MM.1S (cell line): ENCODE data around the gene KRT17.

ENCODE experiments used
- DNase-seq: peaks from one replicate; pipeline ENCODE4 v3.0.0-alpha.2; 2015
- H2AFZ ChIP-seq: fragments of 300-600 bp; sonication (generic); 2 replicates; pipeline ENCODE4 v1.6.0; 2016; ENCODE audit warnings: antibody characterized with exemption, low read length
- H3F3A ChIP-seq: fragments of 300-600 bp; sonication (generic); 2 replicates; pipeline ENCODE4 v1.6.1; 2016; ENCODE audit warnings: mild to moderate bottlenecking, antibody characterized with exemption, low read length, moderate library complexity, mixed read lengths; ENCODE audit not compliant: insufficient read depth
- H3K27ac ChIP-seq: fragments of 300-600 bp; sonication (generic); 2 replicates; pipeline ENCODE4 v1.5.1; 2016; ENCODE audit warnings: mild to moderate bottlenecking, low read length
- H3K27me3 ChIP-seq: fragments of 300-600 bp; sonication (generic); replicated peaks from 2 replicates; pipeline ENCODE4 v1.6.0; 2016; ENCODE audit warnings: low read length; ENCODE audit not compliant: insufficient read depth
- H3K36me3 ChIP-seq: fragments of 300-600 bp; sonication (generic); replicated peaks from 2 replicates; pipeline ENCODE4 v1.6.1; 2016; ENCODE audit warnings: mild to moderate bottlenecking, low read length, mixed read lengths; ENCODE audit not compliant: insufficient read depth
- H3K4me1 ChIP-seq: fragments of 300-600 bp; sonication (generic); 2 replicates; pipeline ENCODE4 v1.6.1; 2016; ENCODE audit warnings: low read length, mixed read lengths
- H3K4me2 ChIP-seq: fragments of 300-600 bp; sonication (generic); 2 replicates; pipeline ENCODE4 v1.6.0; 2016; ENCODE audit warnings: low read depth, low read length
- H3K4me3 ChIP-seq: fragments of 300-600 bp; sonication (generic); 2 replicates; pipeline ENCODE4 v1.5.1; 2016; ENCODE audit warnings: low read length, mixed read lengths
- H3K79me2 ChIP-seq: fragments of 300-600 bp; sonication (generic); 2 replicates; pipeline ENCODE4 v1.6.1; 2016; ENCODE audit warnings: mixed run types, low read length, mixed read lengths
- H3K9ac ChIP-seq: fragments of 300-600 bp; sonication (generic); 2 replicates; pipeline ENCODE4 v1.6.1; 2016; ENCODE audit warnings: low read length, mixed read lengths
- H3K9me2 ChIP-seq: fragments of 300-600 bp; sonication (generic); replicated peaks from 2 replicates; pipeline ENCODE4 v1.6.1; 2016; ENCODE audit warnings: mild to moderate bottlenecking, low read length, mixed read lengths; ENCODE audit not compliant: insufficient read depth
- H3K9me3 ChIP-seq: fragments of 300-600 bp; sonication (generic); replicated peaks from 2 replicates; pipeline ENCODE4 v1.6.1; 2016; ENCODE audit warnings: mild to moderate bottlenecking, low read length, mixed read lengths; ENCODE audit not compliant: insufficient read depth
- H4K20me1 ChIP-seq: fragments of 300-600 bp; sonication (generic); 2 replicates; pipeline ENCODE4 v1.6.1; 2016; ENCODE audit warnings: mild to moderate bottlenecking, low read length, moderate library complexity, mixed read lengths; ENCODE audit not compliant: insufficient read depth
- EZH2 ChIP-seq: fragments of 300-600 bp; sonication (generic); optimal IDR thresholded peaks from 2 replicates; pipeline ENCODE3; 2017; ENCODE audit warnings: low read depth, mild to moderate bottlenecking, antibody characterized with exemption, low read length, mixed read lengths
- EZH2phosphoT487 ChIP-seq: fragments of 300-600 bp; sonication (generic); IDR thresholded peaks from 2 replicates; pipeline ENCODE4 v1.6.1; 2018; ENCODE audit warnings: antibody characterized with exemption, low read length
- TF ChIP-seq, protein P1 (sequence below): fragments of 300-600 bp; sonication (generic); IDR thresholded peaks from 2 replicates; pipeline ENCODE4 v1.5.1; 2016; ENCODE audit warnings: antibody characterized with exemption, low read length, mixed read lengths

Gene KRT17

DNA sequence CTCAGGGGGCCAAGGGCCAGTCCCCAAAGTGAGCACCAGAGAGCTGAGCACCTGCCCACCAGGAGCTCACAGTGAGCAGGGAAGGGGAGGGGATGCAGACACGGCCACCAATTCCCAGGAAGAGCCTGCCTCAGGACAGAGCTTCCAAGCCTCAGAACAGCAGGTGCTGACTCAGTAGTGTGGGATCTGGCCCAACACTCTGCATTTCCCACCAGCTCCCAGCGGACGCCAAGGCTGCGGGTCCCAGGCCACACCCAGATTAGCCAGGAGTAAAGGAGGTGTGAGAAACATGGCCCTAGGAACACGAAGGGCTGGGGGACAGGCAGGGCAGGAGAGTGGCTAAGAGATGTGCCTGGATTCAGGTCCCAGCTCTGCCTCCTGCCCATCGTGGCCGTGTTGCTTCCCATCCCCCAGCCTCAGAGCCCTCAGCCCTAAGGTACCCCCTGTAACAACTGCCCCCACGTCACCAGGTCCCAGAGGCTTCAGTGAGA, 35.9 kb upstream of the KRT17 start:
- no peaks in the 10 kb centered on the region for H4K20me1 ChIP-seq
- H3K79me2 ChIP-seq = no peaks in the 10 kb centered on the region
- no peak for DNase-seq
- H3K27me3 ChIP-seq = no peaks in the 10 kb centered on the region
- H3K4me2 ChIP-seq = no peak overlapping the region
- H3K9me2 ChIP-seq = no peaks in the 10 kb centered on the region
- H3F3A ChIP-seq = peaks cover 8% of the 10 kb centered on the region; the same call in 1 of the 2 replicates
- no peak overlapping the region for H2AFZ ChIP-seq
- TF ChIP-seq EZH2phosphoT487 (no peak), EZH2 (no peak)
- TF ChIP-seq, protein P1, sequence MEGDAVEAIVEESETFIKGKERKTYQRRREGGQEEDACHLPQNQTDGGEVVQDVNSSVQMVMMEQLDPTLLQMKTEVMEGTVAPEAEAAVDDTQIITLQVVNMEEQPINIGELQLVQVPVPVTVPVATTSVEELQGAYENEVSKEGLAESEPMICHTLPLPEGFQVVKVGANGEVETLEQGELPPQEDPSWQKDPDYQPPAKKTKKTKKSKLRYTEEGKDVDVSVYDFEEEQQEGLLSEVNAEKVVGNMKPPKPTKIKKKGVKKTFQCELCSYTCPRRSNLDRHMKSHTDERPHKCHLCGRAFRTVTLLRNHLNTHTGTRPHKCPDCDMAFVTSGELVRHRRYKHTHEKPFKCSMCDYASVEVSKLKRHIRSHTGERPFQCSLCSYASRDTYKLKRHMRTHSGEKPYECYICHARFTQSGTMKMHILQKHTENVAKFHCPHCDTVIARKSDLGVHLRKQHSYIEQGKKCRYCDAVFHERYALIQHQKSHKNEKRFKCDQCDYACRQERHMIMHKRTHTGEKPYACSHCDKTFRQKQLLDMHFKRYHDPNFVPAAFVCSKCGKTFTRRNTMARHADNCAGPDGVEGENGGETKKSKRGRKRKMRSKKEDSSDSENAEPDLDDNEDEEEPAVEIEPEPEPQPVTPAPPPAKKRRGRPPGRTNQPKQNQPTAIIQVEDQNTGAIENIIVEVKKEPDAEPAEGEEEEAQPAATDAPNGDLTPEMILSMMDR = no peak
- no peak overlapping the region for H3K27ac ChIP-seq
- no peaks in the 10 kb centered on the region for H3K9me3 ChIP-seq
- no peak overlapping the region for H3K9ac ChIP-seq
- no peak overlapping the region for H3K4me3 ChIP-seq
- no peaks in the 10 kb centered on the region for H3K36me3 ChIP-seq
- no peaks in the 10 kb centered on the region for H3K4me1 ChIP-seq

DNA sequence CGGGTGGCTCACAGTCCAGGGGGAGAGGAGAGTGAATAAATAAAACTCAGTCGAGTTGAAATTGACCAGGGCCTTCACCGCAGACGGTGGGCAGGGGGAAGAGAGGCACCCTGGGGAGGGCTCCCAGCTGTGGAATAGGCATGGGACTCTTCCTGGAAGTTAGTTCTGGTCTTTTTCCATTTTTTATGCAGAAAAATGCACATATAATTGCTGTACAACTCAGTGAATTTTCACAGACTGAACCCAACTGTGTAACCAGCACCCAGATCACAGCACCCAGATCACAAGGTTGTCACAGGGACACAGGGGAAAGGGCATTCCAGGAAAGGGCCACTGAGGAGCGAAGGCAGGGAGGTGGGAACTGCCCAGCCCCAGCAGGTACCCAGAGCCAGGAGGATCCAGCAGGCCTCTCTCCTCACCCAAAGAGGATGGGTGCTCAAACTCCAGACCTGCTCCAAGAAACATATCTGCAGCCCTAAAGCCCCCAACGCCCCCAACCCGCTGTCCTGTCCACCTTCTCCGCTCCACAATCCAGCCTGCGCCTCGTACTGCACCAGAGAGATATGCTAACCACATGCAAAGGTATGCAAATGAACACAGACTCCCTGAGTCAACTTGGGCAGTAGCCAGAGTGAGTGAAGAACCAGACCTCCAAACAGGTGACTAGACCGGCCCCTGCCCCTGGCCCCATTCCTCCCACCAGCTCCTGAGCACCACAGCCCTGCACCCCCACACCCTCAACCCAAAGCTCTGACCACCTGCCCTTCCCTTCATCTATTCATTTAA, 35.2 kb upstream of the KRT17 start:
- H3K9me2 ChIP-seq = no peaks in the 10 kb centered on the region
- H3K9me3 ChIP-seq = no peaks in the 10 kb centered on the region
- H4K20me1 ChIP-seq = no peaks in the 10 kb centered on the region
- H3K9ac ChIP-seq = no peak overlapping the region
- H3K4me3 ChIP-seq = no peak overlapping the region
- H3K27ac ChIP-seq = no peak overlapping the region
- TF ChIP-seq EZH2 (no peak), EZH2phosphoT487 (no peak)
- TF ChIP-seq, protein P1 = no peak
- H3F3A ChIP-seq = peaks cover 5% of the 10 kb centered on the region; the same call in 1 of the 2 replicates
- H3K4me2 ChIP-seq = no peak overlapping the region
- H3K27me3 ChIP-seq = no peaks in the 10 kb centered on the region
- DNase-seq = no peak
- no peaks in the 10 kb centered on the region for H3K36me3 ChIP-seq
- H2AFZ ChIP-seq = no peak overlapping the region
- H3K79me2 ChIP-seq = no peaks in the 10 kb centered on the region
- H3K4me1 ChIP-seq = no peaks in the 10 kb centered on the region

DNA sequence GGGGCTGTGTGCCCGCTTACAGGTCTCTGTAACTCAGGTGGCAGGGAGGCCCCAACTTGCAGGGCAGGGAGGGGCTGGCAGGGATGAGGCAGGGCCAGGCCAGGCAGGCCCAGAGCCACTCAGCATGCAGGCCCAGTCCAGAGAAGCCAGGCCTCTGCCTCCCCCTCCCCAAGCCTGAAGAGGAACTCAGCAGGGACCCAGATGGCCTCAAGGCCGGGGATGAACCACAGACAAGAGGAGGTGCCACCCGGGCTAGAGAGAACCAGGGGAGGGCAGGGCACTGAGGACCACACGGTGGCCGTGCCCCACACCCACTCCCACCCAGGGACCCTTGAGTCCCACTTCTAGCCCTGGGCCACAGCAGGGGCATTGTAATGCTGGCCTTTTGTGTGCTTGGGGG, 34.5 kb upstream of the KRT17 start:
- Histone ChIP-seq H3K4me1 (peaks cover 3% of the 10 kb centered on the region; the same call in 1 of the 2 replicates), H2AFZ (no peak overlapping the region), H3K36me3 (no peaks in the 10 kb centered on the region), H3K9me2 (no peaks in the 10 kb centered on the region), H4K20me1 (no peaks in the 10 kb centered on the region), H3K9ac (no peak overlapping the region), H3K27me3 (no peaks in the 10 kb centered on the region), H3F3A (no peaks in the 10 kb centered on the region), H3K79me2 (no peaks in the 10 kb centered on the region), H3K4me3 (no peak overlapping the region), H3K4me2 (no peak overlapping the region), H3K27ac (no peak overlapping the region), H3K9me3 (no peaks in the 10 kb centered on the region)
- TF ChIP-seq, protein P1 = no peak
- no peak for TF ChIP-seq EZH2phosphoT487
- DNase-seq = no peak
